Measurements from ENCODE around the gene FBXL7.

- TF ChIP-seq CTCF (IDR thresholded peaks at IDR 0.05) (no peak), POLR2A (IDR thresholded peaks at IDR 0.05) (no peak), EP300 (IDR thresholded peaks at IDR 0.05; ENCODE audit: low read depth) (no peak), POLR2AphosphoS5 (IDR thresholded peaks at IDR 0.05) (no peak)
Measured at GRCh38 chr5:15864536-15865215, 364.7 kb downstream of the FBXL7 start.

Data from transverse colon (tissue), 4 donors.